Skeletal muscle tissue (tissue), 4 donors: ENCODE measurements around the gene PHF12. TPM values are rescaled to one million over a fixed set of nuclear protein-coding genes. Genes with fewer than 3 reads are reported as not detected.
A peak's percentile ranks its signal among the peaks of the same experiment; 100 is the strongest.

Experiments used
- H3K27ac ChIP-seq: one replicate; pipeline ENCODE4 v1.7.0; 2013; ENCODE audit warnings: mild to moderate bottlenecking, low read depth, low read length, inconsistent platforms
- H3K27me3 ChIP-seq, 3 donors: one replicate each; pipeline ENCODE4 v1.7.0; 2013; ENCODE audit warnings: low read length in 3 of 3; ENCODE audit not compliant: control insufficient read depth in 3 of 3, insufficient read depth in 3 of 3
- H3K36me3 ChIP-seq, 3 donors: one replicate each; pipeline ENCODE4 v1.7.0; 2013; ENCODE audit warnings: low read length in 3 of 3; ENCODE audit not compliant: control insufficient read depth in 3 of 3, insufficient read depth in 3 of 3
- H3K4me1 ChIP-seq, 3 donors: one replicate each; pipeline ENCODE4 v1.7.0; 2013; ENCODE audit warnings: low read length in 3 of 3, mild to moderate bottlenecking in 3 of 3; ENCODE audit not compliant: control insufficient read depth in 3 of 3, insufficient read depth in 3 of 3
- H3K4me3 ChIP-seq, 3 donors: one replicate each; pipeline ENCODE4 v1.7.0; 2013; ENCODE audit warnings: low read length in 3 of 3
- H3K9ac ChIP-seq, 3 donors: one replicate each; pipeline ENCODE4 v1.7.0; 2013; ENCODE audit warnings: low read length in 3 of 3, mild to moderate bottlenecking in 3 of 3, moderate library complexity in 2 of 3, low read depth in 1 of 3
- H3K9me3 ChIP-seq, 3 donors: one replicate each; pipeline ENCODE4 v1.7.0; 2013; ENCODE audit warnings: low read length in 3 of 3; ENCODE audit not compliant: control insufficient read depth in 3 of 3
- total RNA-seq: library from RNA; depleted of rRNA; stranded (reverse); fragments of >200 nt; gene quantifications from one replicate; pipeline ENCODE4 v1.2.3, GENCODE V29; 2014
- donor health status: Osteomylitis.

PHF12 gene
- total RNA-seq, 1 donor from 2014 or later, result 8.9 TPM

- H3K36me3 ChIP-seq, result peaks cover 30 to 37% (median 32%) of the 10 kb centered on the region in 3 donors
- peaks cover 12 to 15% (median 12%) of the 10 kb centered on the region in 3 donors for H3K4me1 ChIP-seq
Measured at GRCh38 chr17:28857905-28858800, 93.2 kb downstream of the PHF12 start.

GRCh38 chr17:28856028-28856574, 95.2 kb downstream of the PHF12 start:
- Histone ChIP-seq H3K4me1 (peaks cover 12 to 15% (median 12%) of the 10 kb centered on the region in 3 donors), H3K27me3 (no peaks in the 10 kb centered on the region), H3K4me3 (no peak overlapping the region), H3K36me3 (peaks cover 26 to 29% (median 28%) of the 10 kb centered on the region in 3 donors), H3K9me3 (no peaks in the 10 kb centered on the region), H3K9ac (no peak overlapping the region), H3K27ac (no peak overlapping the region)

More at GRCh38 chr17:28857905-28858800, 93.2 kb downstream of the PHF12 start:
- H3K9me3 ChIP-seq, result no peaks in the 10 kb centered on the region
- H3K27me3 ChIP-seq, result no peaks in the 10 kb centered on the region
- no peak overlapping the region for H3K27ac ChIP-seq
- no peak overlapping the region for H3K4me3 ChIP-seq
- no peak overlapping the region for H3K9ac ChIP-seq

GRCh38 chr17:28855336-28855679, 96.0 kb downstream of the PHF12 start:
- H3K27me3 ChIP-seq, result no peaks in the 10 kb centered on the region
- H3K4me3 ChIP-seq, result peak overlapping the region; percentile 93 to 100 (median 94)
- peak overlapping the region; percentile 89 to 97 (median 89) for H3K9ac ChIP-seq
- peak overlapping the region; percentile 71 for H3K27ac ChIP-seq
- H3K9me3 ChIP-seq, result no peaks in the 10 kb centered on the region
- peaks cover 12 to 15% (median 12%) of the 10 kb centered on the region in 3 donors for H3K4me1 ChIP-seq
- peaks cover 21 to 24% (median 23%) of the 10 kb centered on the region in 3 donors for H3K36me3 ChIP-seq

Other genes starting within 250 kb of the PHF12 start
- 0.52 TPM for gene PROCA1, start 239.6 kb downstream of the PHF12 start, total RNA-seq
- gene RAB34, start 233.7 kb downstream of the PHF12 start, total RNA-seq, result 44.9 TPM
- 880 TPM for gene RPL23A, start 231.5 kb downstream of the PHF12 start, total RNA-seq
- gene TLCD1, start 225.3 kb downstream of the PHF12 start, total RNA-seq, result 1.6 TPM
- gene NEK8, start 222.7 kb downstream of the PHF12 start, total RNA-seq, result 0.52 TPM
- gene TRAF4, start 207.5 kb downstream of the PHF12 start, total RNA-seq, result 26.1 TPM
- gene FAM222B, start 108.7 kb downstream of the PHF12 start, total RNA-seq, result 6.3 TPM
- gene ERAL1, start 96.5 kb downstream of the PHF12 start, total RNA-seq, result 19.3 TPM
- 25.6 TPM for gene FLOT2, start 53.8 kb downstream of the PHF12 start, total RNA-seq
- gene DHRS13, start 48.4 kb downstream of the PHF12 start, total RNA-seq, result 5.7 TPM
- not detected for gene SEZ6, start 54.5 kb upstream of the PHF12 start, total RNA-seq
- gene PIPOX, start 91.6 kb upstream of the PHF12 start, total RNA-seq, result 1.0 TPM
- 171 TPM for gene MYO18A, start 228.9 kb upstream of the PHF12 start, total RNA-seq